A673 (cell line): ENCODE data around the gene HLCS. TPM values are rescaled to one million over a fixed set of nuclear protein-coding genes. Genes with fewer than 3 reads are reported as not detected.

Experiments
- BruUV-seq: library from RNA; stranded (reverse); fragments of 400-500 nt; replicated peaks from 2 replicates; lab custom pipeline; 2021; lab: Mats Ljungman, UMichigan
- CTCF ChIA-PET: fragments of 300-600 bp; sonication (Branson Sonifier 250); formaldehyde crosslinking; loops from one replicate; lab custom pipeline; 2022; ENCODE audit warnings: antibody characterized with exemption; lab: Charles Lee
- POLR2A ChIA-PET: fragments of 300-600 bp; sonication (Branson Sonifier 250); formaldehyde crosslinking; loops from one replicate; lab custom pipeline; 2022; ENCODE audit warnings: antibody characterized with exemption; ENCODE audit not compliant: low non-redundant PET; lab: Charles Lee
- DNase-seq: peaks from one replicate; pipeline ENCODE4 v3.0.0-alpha.2; 2015; ENCODE audit warnings: low spot score
- H3K27ac ChIP-seq: fragments of 200-600 bp; sonication (generic); 2 replicates; pipeline ENCODE4 v1.5.1; 2016; ENCODE audit warnings: mixed run types, low read depth, mild to moderate bottlenecking, mixed read lengths, antibody characterized with exemption, low read length; ENCODE audit not compliant: poor library complexity, severe bottlenecking
- H3K27me3 ChIP-seq: fragments of 200-600 bp; sonication (generic); replicated peaks from 2 replicates; pipeline ENCODE4 v1.6.1; 2017; ENCODE audit warnings: mixed run types, low read depth, mild to moderate bottlenecking, mixed read lengths, antibody characterized with exemption, low read length; ENCODE audit not compliant: insufficient read depth, poor library complexity
- H3K36me3 ChIP-seq: fragments of 200-600 bp; sonication (generic); 2 replicates; pipeline ENCODE4 v1.6.1; 2016; ENCODE audit warnings: mixed run types, mild to moderate bottlenecking, mixed read lengths, antibody characterized with exemption, low read length; ENCODE audit not compliant: insufficient read depth, poor library complexity, severe bottlenecking
- H3K4me1 ChIP-seq: fragments of 200-600 bp; sonication (generic); 2 replicates; pipeline ENCODE4 v1.6.1; 2017; ENCODE audit warnings: mixed run types, mild to moderate bottlenecking, mixed read lengths, antibody characterized with exemption, low read length; ENCODE audit not compliant: insufficient read depth, poor library complexity, severe bottlenecking
- H3K4me3 ChIP-seq: fragments of 200-600 bp; sonication (generic); 2 replicates; pipeline ENCODE4 v1.5.1; 2016; ENCODE audit warnings: low read depth, mixed run types, mild to moderate bottlenecking, mixed read lengths, low read length; ENCODE audit not compliant: poor library complexity, severe bottlenecking
- H3K9me3 ChIP-seq: fragments of 200-600 bp; sonication (generic); 2 replicates; pipeline ENCODE4 v1.6.1; 2016; ENCODE audit warnings: mixed run types, low read depth, mild to moderate bottlenecking, mixed read lengths, antibody characterized with exemption, low read length; ENCODE audit not compliant: poor library complexity, severe bottlenecking
- EZH2 ChIP-seq: fragments of 200-600 bp; sonication (generic); IDR thresholded peaks from 2 replicates; pipeline ENCODE4 v1.6.1; 2017; ENCODE audit warnings: borderline replicate concordance, low read depth, mild to moderate bottlenecking, mixed read lengths, antibody characterized with exemption, low read length; ENCODE audit not compliant: poor library complexity, severe bottlenecking
- intact Hi-C: fragments of 100-400 bp; cut with micrococcal nuclease; formaldehyde crosslinking; loops from one replicate; pipeline ENCODE4 v1.10.0; 2022; ENCODE audit not compliant: unreplicated experiment
- total RNA-seq: library from RNA; stranded (reverse); gene quantifications from 2 replicates; pipeline ENCODE4 v1.2.3, GENCODE V29; 2021
- TF ChIP-seq, protein P1 (sequence below): fragments of 300-800, 200-600 bp; sonication (generic); conservative IDR thresholded peaks from 2 replicates; pipeline ENCODE4 v1.5.1; 2017; ENCODE audit warnings: low read depth, mild to moderate bottlenecking, antibody characterized with exemption, low read length, moderate library complexity, mixed read lengths

The HLCS gene
- total RNA-seq, 1 experiment from 2014 or later, result 15.3 TPM

DNA sequence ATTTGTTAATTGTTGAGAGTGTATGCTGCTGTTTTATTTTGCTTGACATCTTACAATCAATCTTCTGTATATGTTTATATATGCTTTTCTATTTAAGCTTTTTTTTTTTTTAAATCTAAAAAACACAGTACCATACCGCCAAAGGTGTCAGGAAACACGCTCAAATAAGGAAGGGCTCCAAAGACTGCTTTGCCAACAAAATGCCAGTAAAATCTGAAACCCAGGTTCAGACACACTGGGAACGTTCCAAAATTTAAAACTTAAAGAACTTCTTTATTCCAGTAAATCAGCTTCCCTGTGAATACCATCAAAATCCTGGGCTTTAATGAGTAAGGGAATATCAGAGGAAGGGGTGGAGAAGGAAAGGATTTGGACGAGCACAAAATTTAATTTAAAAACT lies 180.3 kb downstream of the HLCS start:
- no peak for DNase-seq
- POLR2A ChIA-PET, result no interaction called here
- no peak overlapping the region for H3K4me3 ChIP-seq
- H3K4me1 ChIP-seq, result peaks cover 16% of the 10 kb centered on the region
- H3K27ac ChIP-seq, result no peak overlapping the region
- CTCF ChIA-PET, result no interaction called here
- H3K9me3 ChIP-seq, result no peaks in the 10 kb centered on the region
- no peaks in the 10 kb centered on the region for H3K36me3 ChIP-seq
- H3K27me3 ChIP-seq, result no peaks in the 10 kb centered on the region
- intact Hi-C loops, result no loop called here
- TF ChIP-seq, protein P1, sequence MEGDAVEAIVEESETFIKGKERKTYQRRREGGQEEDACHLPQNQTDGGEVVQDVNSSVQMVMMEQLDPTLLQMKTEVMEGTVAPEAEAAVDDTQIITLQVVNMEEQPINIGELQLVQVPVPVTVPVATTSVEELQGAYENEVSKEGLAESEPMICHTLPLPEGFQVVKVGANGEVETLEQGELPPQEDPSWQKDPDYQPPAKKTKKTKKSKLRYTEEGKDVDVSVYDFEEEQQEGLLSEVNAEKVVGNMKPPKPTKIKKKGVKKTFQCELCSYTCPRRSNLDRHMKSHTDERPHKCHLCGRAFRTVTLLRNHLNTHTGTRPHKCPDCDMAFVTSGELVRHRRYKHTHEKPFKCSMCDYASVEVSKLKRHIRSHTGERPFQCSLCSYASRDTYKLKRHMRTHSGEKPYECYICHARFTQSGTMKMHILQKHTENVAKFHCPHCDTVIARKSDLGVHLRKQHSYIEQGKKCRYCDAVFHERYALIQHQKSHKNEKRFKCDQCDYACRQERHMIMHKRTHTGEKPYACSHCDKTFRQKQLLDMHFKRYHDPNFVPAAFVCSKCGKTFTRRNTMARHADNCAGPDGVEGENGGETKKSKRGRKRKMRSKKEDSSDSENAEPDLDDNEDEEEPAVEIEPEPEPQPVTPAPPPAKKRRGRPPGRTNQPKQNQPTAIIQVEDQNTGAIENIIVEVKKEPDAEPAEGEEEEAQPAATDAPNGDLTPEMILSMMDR, result no peak
- no peak for TF ChIP-seq EZH2
- no TSS peak for BruUV-seq

DNA sequence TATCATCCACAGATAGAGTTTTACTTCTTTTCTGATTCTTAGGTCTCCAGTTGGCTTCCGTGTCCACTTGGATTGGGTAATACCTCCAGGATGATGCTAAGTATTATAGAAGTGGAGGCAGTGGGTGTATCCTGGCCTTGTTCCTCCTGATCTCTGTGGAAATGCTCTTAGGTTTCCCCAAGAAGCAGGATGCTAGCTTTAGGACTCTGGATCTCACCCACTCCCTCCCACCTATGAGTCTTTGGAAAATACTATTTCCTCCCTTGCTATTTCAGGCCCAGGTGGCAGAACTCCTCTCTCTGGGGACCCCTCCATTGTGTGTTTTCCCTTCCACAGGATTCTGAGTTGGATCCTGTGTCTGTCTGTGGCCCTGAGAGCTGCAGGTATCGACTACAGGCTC lies 180.9 kb downstream of the HLCS start:
- no peak overlapping the region for H3K4me3 ChIP-seq
- H3K36me3 ChIP-seq, result no peaks in the 10 kb centered on the region
- peaks cover 16% of the 10 kb centered on the region for H3K4me1 ChIP-seq
- no TSS peak for BruUV-seq
- intact Hi-C loops, result no loop called here
- POLR2A ChIA-PET, result no interaction called here
- TF ChIP-seq EZH2, result no peak
- TF ChIP-seq, protein P1, result no peak
- DNase-seq, result no peak
- no peaks in the 10 kb centered on the region for H3K27me3 ChIP-seq
- H3K9me3 ChIP-seq, result no peaks in the 10 kb centered on the region
- H3K27ac ChIP-seq, result no peak overlapping the region
- CTCF ChIA-PET, result no interaction called here

DNA sequence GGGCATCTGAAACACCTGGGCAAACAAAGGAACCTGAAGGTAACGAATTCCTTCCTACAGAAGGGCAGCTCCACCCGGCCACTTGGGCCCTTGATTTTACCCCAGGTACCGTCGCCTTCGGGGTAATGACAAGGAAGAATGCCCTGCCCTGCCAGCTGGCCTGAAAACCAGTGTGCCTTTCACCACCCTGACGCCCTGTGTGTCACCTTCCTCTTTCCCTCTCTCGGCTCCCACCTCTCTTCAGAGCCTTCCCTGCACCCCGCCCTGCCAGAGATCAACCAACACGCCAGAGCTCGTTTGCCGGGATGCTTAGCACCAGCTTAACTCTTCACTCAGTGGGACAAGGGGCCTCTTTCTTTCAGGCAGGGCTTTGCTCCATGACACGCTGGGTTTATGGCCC lies 181.5 kb downstream of the HLCS start:
- CTCF ChIA-PET, result no interaction called here
- Histone ChIP-seq H3K4me1 (peaks cover 16% of the 10 kb centered on the region), H3K36me3 (no peaks in the 10 kb centered on the region), H3K4me3 (no peak overlapping the region), H3K9me3 (no peaks in the 10 kb centered on the region), H3K27me3 (no peaks in the 10 kb centered on the region), H3K27ac (no peak overlapping the region)
- POLR2A ChIA-PET, result no interaction called here
- no peak for DNase-seq
- TF ChIP-seq, protein P1, result no peak
- no peak for TF ChIP-seq EZH2
- intact Hi-C loops, result no loop called here
- no TSS peak for BruUV-seq
